KG1 (cell line): ENCODE data around the gene TASL.
A peak's percentile ranks its signal among the peaks of the same experiment; 100 is the strongest.
"Not testable (repeated sequence)": the region's sequence is repeated elsewhere in the genome, so short reads cannot be mapped to it uniquely, and the experiment has no call there.

ENCODE experiments used
- DNase-seq: peaks from one replicate; lab custom pipeline; 2025; lab: John Stamatoyannopoulos, UW

Gene TASL, protein sequence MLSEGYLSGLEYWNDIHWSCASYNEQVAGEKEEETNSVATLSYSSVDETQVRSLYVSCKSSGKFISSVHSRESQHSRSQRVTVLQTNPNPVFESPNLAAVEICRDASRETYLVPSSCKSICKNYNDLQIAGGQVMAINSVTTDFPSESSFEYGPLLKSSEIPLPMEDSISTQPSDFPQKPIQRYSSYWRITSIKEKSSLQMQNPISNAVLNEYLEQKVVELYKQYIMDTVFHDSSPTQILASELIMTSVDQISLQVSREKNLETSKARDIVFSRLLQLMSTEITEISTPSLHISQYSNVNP

DNA sequence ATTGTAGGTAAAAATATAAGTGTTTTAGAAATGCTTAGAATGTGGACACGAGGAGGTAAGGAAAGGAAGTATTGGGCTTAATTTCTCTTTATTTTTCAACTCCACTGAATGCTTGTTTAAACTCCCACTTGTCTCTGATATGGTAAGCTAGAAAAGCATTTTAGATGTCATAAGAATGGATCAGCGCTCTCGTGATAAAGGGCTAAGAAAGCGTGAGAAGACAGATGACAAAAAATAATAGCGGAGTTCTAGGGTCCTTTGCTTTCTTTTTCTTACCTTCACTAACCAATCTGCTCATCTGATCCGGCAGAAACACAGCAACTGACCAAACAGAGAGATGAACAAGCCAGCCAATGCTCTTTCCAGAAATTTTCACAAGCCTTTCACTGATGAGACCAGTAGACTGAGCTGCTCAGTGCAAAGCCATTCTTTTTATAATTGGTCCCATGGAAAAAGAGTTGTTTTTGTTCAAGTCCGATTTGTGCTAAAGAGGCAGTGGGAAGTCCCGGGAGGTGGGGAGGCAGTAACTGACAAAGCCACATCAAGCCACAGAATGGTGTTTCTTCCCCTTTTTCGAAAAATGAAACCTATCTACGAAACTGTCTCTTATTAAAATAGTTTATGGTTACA lies at the start of gene TASL:
Gene TASL (minus strand): TSS at position 405 of the 630 bp plus-strand sequence. CDS start 17,411 bp downstream, outside the sequence.
- DNase-seq, result peak; percentile 46

DNA sequence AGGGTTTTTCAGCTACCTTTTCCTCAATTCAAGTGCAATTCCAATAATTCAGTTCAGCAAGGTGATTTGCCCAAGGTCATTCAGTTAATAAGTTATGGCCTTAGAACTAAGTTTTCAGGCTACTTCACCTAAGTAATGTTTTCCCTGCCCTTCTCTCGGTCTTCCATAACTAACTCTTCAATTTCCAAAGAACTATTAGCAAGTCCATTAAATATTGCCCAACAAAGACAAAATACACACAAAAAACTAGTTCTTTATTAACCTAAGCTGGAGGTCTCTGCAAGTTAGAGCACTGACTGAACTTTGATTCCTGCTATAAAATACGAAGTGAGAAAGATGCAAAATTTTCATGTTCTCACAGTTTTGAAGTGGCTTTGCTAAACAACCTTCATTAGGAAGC lies 48.8 kb upstream of the TASL start:
- no peak for DNase-seq

DNA sequence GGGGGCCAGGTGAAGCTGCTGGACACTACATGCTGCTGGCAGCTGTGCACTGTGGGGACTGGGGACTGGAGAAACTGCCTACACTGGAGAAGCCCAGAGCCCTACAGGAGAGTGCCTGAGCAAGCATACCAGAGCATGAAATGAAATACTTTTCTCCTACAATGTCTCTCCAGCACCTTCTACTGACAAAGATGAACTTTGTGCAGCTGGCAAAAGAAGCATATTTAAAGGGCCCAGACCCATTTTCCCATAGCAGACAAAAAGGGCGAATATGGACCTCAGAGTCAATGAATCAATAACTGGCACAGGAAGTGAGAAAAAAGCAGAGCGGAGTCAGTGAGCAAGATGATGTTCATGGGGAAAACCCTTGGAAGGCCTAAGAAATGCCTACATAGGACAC lies 44.8 kb upstream of the TASL start:
- no peak for DNase-seq

DNA sequence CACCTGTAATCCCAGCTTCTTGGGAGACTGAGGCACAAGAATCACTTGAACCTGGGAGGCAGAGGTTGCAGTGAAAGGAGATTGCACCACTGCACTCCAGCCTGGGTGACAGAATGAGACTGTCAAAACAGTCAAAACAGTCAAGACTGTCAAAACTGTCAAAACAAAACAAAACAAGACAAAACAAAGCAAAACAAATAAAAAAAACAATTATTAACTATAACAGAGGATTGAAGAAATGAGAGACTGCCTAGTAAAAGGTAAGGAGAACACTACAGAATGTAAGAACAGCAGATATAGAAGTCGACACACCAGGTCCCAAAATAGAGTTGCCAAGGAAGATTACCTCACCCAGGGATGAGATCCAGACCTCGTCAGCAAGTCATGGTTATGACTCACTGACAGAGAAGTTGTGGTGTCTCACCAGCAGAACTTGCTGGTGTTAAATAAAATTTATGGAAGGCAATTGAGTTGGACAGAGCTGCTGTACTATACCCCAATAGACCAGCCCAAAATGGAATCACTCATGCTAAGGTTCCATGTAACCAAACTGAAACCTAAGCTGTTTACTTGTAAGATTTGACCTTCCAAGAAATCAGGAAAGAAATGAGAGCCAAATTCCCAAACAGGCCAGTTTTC lies 43.5 kb upstream of the TASL start:
- DNase-seq, result no peak

DNA sequence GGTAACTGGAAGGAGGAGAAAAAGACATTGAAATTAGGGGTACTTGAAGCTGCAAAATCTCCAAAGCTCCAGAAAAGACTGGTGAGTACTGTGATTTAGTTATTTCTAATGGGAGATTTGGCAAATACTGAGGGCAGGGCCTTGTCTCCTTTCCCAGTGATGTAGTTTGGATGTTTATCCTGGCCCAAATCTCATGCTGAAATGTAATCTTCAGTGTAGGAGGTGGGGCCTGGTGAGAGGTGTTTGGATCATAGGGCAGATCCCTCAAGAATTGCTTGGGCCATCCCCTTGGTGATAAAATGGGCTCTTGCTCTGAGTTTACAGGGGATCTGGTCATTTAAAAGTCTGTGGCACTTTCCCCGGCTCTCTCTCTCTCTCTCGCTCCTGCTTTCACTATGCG lies 42.6 kb upstream of the TASL start:
- DNase-seq, result no peak

DNA sequence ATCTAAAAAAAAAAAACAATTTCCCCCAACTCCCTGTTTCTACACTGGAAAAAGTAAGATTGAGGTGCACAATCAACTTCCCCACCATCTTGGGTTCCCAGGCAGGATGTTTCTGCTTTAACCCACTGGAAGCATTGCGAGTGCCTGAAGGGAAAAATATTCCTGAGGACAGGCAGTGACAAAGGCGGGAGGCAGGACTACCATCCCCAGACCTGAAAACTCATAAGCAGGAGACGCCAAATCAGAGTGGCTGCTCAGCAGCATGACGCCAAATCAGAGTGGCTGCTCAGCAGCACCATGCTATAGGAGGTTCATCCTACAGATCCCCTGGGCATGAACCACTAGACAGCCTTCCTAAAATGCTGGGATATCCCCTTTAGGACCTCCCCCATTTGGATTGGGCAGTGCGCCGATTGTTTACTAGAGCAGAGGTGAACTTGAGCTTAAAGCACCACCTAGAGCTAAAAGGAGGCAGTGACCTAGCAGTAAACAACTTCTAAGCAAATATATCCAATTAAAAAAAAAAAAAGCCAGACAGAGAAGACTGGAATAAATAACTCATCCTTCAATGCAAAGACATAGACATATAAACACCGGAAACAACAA lies 40.7 kb upstream of the TASL start:
- DNase-seq, result no peak

DNA sequence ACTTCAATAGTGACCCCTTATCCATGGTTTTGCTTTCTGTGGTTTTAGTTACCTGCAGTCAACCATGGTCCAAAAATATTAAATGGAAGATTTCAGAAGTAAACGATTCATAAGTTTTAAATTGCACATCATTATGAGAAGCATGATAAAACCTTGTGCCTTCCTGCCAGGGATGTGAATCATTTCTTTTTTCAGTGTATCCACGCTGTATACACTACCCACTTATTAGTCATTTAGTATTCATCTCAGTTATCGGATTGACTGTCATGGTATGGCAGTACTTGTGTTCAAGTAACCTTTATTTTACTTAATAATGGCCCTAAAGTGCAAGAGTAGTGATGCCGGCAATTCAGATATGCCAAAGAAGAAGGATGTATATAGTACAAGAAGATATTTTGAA lies 37.7 kb upstream of the TASL start:
- no peak for DNase-seq

DNA sequence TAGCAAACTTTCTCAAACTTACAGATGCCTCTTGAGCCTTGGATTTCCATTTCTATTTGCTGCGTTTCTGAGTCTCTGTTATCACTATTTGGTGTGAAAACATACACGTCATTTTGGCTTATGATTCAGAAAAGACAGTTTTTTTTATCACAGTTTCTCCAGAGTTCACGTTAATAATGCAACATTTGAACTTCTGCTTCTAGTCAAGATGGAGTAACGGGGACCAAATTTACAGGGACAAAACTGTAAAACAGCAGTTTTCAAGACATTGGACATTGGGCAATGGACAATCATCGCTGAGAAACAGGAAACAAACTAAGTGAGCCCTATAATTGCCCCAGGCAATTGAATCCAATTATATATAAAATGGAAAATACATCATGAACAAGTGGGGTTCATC lies 36.2 kb upstream of the TASL start:
- no peak for DNase-seq

DNA sequence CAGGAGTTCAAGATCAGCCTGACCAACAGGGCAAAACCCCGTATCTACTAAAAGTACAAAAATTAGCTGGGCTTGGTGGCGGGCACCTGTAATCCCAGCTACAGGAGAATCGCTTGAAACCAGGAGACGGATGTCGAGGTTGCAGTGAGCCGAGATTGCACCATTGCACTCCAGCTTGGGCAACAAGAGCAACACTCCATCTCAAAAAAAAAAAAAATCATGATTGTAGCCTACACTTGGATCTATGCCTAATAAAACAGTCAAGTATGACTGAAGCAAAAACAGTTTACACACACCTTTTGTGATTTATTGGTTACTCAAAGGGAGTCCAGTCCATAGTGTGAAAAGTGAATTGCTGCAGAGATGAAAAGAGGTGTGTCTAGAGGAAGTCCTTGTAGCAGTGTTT lies 34.7 kb upstream of the TASL start:
- no peak for DNase-seq

DNA sequence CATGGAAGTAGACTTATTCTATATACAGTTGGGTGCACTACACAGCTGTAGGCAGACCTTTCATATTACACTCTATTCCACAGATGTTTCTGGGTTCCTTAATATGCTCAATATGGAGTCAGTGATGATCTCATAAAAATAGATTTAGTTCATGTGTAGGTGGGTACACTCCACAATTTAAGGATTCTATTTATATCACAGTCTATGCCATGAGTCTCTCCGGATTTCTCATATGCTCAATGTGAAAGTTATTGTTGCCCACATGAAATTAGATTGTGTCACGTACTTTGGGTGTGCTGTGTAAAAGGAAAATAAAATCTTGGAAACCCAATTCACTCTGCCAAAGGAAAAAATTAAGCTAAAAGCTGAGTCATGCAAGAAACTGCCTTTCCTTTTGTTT lies 32.5 kb upstream of the TASL start:
- no peak for DNase-seq

DNA sequence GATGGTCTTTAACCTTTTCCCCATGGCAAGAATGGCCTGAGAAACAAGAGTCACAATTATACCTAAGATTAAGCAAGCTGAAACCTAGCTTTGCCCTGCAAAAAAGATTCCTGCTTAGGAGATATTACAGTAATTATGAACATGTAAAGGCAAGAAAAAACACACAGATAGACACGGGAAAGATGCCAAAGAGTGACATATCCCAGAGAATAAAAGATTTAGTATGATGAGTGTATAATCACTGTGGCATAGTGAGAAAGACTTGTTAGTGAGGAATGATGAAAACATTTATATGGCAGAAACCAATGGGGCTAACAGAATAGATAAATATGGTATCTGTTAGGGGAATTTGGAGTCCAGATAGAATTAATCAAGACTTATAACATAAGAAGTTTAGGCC lies 29.6 kb upstream of the TASL start:
- DNase-seq, result no peak

DNA sequence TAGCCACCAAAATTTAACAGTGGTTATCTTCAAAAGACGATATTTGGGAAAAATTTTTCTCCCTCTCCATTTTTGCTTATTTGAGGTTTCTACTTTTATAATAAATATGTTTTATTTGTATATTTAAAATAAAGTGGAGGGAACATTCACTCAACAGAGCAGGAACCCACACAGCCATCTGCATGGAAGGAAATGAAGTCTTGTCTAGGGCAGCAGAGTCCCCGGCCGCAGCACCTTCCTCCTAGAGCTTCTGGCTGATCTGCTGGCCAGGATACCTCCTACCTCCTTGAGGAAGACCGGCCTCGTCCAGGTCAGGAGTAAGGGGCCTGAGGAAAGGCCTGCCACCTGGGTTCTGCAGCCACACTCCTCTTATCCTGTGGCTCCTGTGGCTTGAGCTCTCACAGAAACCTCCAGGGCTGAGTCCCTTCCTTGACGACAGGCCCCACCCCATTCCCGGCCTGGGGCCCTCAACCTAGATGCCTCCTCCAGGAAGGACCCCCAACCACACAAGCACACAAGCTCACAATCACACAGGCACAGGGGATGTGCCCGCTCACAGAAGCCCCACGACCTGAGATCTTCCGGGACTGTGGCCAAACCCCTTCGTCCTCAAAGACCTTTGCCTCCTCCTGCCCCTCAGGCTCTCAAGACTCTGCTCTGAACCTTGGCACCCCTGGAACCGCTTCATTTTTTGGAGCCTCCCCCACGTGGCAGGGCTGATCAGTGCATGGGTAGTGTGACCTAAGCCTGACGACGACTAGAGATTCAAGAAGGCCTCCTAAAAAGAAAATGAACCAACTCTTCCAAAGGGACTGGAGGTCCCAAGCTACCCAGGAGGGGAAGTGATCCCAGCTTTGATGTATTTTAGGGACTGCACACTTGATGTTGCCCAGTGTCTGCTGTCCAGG lies 23.0 kb upstream of the TASL start:
- not testable (repeated sequence) for DNase-seq

DNA sequence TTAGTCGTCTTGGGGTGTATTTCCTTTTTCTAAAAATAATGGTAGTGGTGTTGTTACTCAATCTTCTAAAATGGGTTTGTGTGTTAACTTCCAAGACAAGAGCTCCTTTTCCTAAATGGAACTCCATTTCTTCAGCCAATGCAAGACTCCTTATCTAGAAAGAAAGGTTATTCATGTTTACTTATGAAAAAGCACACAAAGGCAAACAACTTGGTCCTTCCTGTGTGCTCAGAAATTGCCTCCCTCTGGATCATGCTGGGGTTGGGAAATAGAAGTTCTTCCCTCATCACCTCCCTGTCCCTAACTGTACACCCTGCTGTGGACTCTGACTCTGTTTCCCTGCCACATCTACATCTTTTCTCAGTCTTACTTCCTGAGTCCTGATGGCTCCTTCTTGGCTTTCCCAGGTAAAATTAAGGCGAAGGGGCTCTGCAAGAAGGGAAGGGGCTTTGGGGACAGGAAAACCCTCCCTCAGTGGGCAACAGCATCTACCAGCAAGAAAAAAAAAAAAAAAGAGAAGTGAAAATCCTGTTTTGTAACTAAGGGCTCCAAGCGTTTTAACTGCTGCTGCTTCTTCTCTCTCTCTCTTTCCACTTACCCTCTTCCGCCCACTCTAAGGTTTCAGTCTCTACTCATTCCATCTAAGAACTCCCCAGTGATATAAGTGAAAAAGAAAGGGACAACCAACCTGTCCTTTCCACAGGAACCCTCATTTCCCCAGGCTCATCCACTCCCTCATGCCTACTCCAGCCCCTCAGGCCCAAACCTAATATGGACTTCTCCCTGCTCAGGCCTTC lies 19.8 kb upstream of the TASL start:
- peak; percentile 5 for DNase-seq

DNA sequence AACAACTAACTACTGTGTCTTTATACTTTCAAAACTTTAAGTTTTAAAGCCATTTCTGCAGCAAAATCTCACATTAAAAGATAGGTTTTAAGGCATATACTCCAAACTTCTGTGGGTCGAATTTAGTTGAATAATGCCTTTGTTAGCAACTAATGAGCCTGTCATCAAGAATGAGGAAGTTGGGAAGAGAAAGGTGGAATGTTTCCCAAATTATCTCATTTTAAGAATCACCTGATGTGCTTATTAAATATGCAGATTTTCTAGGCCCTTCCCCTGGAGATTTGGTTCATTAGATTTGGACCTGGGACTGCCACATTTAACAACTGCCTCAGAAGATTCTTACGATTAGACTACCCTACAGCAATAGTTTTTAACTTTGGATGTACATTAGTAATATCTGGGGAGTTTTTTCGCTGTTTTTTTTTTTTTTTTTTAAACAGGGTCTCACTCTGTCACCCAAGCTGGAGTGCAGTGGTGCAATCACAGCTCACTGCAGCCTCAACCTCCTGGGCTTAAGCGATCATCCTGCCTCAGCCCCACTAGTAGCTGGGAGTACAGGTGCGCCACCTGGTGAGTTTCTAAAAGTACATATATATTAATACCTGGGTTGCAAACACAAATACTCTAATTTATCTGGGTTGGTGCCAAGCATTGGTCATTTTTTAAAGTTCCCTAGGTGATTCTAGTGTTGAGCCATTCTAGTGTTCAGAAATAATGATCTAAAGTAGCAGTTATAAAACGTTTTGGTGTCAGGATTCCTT lies 16.1 kb upstream of the TASL start:
- no peak for DNase-seq

DNA sequence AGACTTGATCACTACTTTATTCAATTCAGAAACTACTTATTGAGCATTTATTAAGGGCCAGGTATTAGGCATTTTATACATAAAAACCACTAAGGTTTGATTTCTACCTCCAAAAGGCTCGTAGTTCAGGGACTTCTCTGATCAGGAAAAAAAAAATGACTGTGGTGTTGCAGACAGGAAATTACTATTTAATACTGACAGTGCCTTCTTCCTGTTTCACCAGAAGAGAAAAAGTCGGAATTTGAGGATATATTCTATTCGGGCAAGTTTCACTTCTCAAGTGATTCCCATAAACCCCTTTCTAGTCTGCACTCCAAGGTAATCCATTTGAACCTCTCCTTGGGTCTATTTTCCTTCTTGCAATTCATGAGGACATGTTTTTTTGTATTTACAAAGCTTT lies 15.3 kb upstream of the TASL start:
- DNase-seq, result no peak

DNA sequence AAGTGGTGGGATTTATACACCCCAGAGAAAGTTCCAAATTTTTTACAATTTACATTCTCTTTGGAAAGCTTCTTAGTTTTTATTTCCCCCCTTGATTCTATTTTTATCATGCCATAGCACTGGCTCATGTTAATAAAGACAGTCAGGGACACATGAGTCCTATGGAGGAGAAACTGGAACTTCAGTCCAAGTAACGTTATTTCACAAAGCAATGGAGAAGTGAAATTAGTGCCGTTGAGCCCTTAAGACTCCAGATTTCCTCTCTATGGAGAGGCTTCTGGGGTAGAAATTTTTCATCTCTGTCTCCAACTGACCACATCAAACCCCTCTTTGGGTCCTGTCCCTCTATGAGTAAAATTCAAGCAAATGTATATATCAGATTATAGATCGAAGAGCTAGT lies 12.8 kb upstream of the TASL start:
- no peak for DNase-seq

DNA sequence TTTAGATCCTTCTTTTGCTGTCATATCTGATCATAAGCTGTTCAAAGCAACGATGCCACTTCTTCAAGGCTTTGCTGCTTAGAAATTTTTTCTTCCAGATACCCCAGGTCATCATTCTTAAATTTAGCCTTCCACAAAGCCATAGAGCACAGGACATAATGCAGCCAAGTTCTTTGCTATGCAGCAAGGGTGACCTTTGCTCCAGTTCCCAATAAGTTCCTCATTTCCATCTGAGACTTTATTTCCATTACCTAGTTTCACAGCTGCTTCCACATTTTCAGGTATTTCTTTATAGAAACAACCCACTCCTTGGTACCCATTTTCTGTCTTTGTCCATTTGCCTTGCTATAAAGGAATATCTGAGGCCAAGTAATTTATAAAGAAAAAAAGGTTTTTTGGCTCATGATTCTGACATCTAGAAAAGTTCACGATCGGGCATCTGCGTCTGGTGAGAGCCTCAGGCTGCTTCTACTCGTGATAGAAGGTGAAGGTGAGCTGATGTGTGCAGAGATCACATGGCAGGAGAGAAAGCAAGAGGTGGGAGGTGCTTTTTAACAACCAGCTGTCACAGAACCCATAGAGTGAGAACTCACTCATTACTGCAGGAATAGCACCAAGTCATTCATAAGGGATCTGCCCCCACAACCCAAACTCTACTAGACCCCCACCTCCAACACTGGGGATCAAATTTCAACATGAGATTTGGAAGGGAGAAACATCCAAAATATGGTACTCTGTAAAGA lies 11.8 kb upstream of the TASL start:
- no peak for DNase-seq

DNA sequence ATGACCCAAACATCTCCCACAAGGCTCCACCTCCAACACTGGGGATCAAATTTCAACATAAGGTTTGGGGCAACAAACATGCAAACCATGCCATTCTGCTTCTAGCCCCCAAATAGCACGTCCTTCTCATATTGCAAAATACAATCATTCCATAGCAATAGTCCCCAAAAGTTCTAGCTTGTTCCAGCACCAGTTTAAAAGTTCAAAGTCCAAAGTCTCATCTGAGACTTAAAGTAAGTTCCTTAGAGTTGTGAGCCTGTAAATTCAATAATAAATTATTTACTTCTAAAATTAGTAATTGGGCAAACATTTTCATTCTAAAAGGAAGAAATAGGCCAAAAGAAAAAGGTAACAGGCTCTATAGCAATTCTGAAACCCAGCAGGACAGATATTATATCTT lies 8.9 kb upstream of the TASL start:
- no peak for DNase-seq

DNA sequence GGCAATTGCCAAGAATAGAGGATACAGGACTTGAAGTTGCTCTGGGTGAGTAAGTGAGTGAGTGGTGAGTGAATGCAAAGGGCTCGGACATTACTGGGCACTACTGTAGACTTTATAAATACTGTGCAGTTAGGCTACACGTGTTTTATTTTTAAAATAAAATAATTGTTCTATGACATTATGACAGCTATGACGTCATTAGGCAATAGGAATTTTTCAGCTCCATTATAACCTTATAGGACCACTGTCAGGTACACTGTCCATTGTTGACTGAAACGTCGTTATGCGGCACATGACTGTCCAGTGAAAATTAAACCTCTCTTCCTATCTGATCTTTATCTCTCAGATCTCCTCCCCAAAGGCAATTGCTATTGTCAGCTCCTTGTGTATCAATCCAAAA lies 5.1 kb upstream of the TASL start:
- no peak for DNase-seq

DNA sequence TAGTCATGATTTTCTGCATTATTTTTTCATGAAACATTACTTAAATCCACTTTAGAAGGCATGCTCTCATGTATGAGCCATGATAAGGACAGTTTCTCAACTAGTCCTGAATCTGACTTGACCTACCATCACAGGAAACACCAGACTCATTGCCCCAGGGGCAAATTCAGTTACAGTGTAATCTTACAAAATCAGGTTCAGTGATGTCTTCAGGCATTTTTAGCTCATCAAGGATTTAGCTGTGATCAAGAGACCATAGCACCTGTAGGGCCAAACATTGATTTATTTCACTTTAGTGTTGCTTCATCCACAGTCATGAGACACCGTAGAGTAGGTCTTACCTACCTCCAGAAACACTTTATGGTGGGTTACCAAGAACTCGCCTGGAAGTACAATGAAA lies 3.1 kb upstream of the TASL start:
- no peak for DNase-seq
